K562 (cell line): ENCODE data around the gene KANK4. TPM values are rescaled to one million over a fixed set of nuclear protein-coding genes. Genes with fewer than 3 reads are reported as not detected.

ENCODE experiments used
- ATAC-seq: fragments of 200-7000 bp; cut with Tn5 transposase; 3 replicates; pipeline ENCODE4 v1.9.1; 2020; ENCODE audit warnings: moderate library complexity
- BruUV-seq: library from RNA; stranded (reverse); fragments of 400-500 nt; replicated peaks from 2 replicates; lab custom pipeline; 2021; lab: Mats Ljungman, UMichigan
- CTCF ChIA-PET: fragments of 300-600 bp; formaldehyde crosslinking; extraction: SDS; loops from one replicate; lab custom pipeline; 2021; ENCODE audit warnings: low intra/inter-chr PET ratio; lab: Yijun Ruan, JAX
- POLR2A ChIA-PET: fragments of 300-600, 350-650 bp; sonication (Branson Sonifier 250); formaldehyde crosslinking; extraction: SDS; loops from one replicate; lab custom pipeline; 2021; ENCODE audit warnings: antibody characterized with exemption, inconsistent platforms; lab: Yijun Ruan, JAX
- DNase-seq, 4 experiments: peaks; one replicate each; pipeline versions ENCODE4 v3.0.0 to v3.0.0-alpha.2; 2011 to 2018; ENCODE audit warnings: low spot score in 3 of 4, mixed read lengths in 3 of 4; ENCODE audit errors: extremely low read depth in 1 of 4
- FAIRE-seq: peaks from 2 replicates; lab custom pipeline; 2011; peaks lifted over from hg19 to GRCh38; lab: Jason Lieb, UNC
- H2AFZ ChIP-seq: 2 replicates; pipeline ENCODE4 v1.6.0; 2011; ENCODE audit warnings: low read depth, low read length, control low read depth, inconsistent platforms
- H3K27ac ChIP-seq: fragments of 200-600 bp; 3 replicates; pipeline ENCODE4 v1.8.0; 2011; ENCODE audit warnings: low read depth, mild to moderate bottlenecking, control low read depth, inconsistent platforms, low read length, moderate library complexity, mixed read lengths; ENCODE audit errors: extremely low read depth
- H3K27me3 ChIP-seq, 2 experiments: fragments of 300-600 bp in 1 of 2; 2 replicates in 1 of 2; 3 replicates in 1 of 2; pipeline versions ENCODE4 v1.6.0 to v1.8.0; 2011; ENCODE audit warnings: inconsistent platforms in 2 of 2, low read length in 2 of 2, mild to moderate bottlenecking in 1 of 2, mixed read lengths in 1 of 2, moderate library complexity in 1 of 2; ENCODE audit not compliant: control insufficient read depth in 2 of 2, insufficient read depth in 2 of 2
- H3K36me3 ChIP-seq: fragments of 300-600 bp; 3 replicates; pipeline ENCODE4 v1.8.0; 2011; ENCODE audit warnings: mild to moderate bottlenecking, low read length, inconsistent platforms; ENCODE audit not compliant: control insufficient read depth, insufficient read depth
- H3K4me1 ChIP-seq, 2 experiments: fragments of 200-600 bp in 1 of 2; replicated peaks in 1 of 2; 2 replicates in 1 of 2; 3 replicates in 1 of 2; pipeline versions ENCODE4 v1.5.1 to v1.8.0; 2011; ENCODE audit warnings: inconsistent platforms in 2 of 2, low read length in 2 of 2, mild to moderate bottlenecking in 1 of 2, mixed read lengths in 1 of 2, moderate library complexity in 1 of 2; ENCODE audit not compliant: control insufficient read depth in 2 of 2, insufficient read depth in 2 of 2
- H3K4me2 ChIP-seq: 2 replicates; pipeline ENCODE4 v1.6.1; 2011; ENCODE audit warnings: low read length, control low read depth, inconsistent platforms, mixed read lengths; ENCODE audit not compliant: insufficient read depth
- H3K4me3 ChIP-seq: fragments of 200-600 bp; sonication (generic), shearing (Covaris generic); 2 replicates; pipeline ENCODE4 v1.5.1; 2016; ENCODE audit warnings: control low read depth, inconsistent platforms
- H3K79me2 ChIP-seq: fragments of 200-600 bp; 3 replicates; pipeline ENCODE4 v1.8.0; 2011; ENCODE audit warnings: low read length, inconsistent platforms; ENCODE audit not compliant: control insufficient read depth, insufficient read depth
- H3K9ac ChIP-seq, 2 experiments: 2 replicates each; pipeline versions ENCODE4 v1.6.0 to v1.6.1; 2011; ENCODE audit warnings: low read depth in 2 of 2, low read length in 2 of 2, control low read depth in 1 of 2, inconsistent platforms in 1 of 2, mild to moderate bottlenecking in 1 of 2, mixed read lengths in 1 of 2; ENCODE audit not compliant: insufficient read depth in 1 of 2
- H3K9me1 ChIP-seq: one replicate; pipeline ENCODE4 v1.6.0; 2011; ENCODE audit warnings: inconsistent platforms, mild to moderate bottlenecking, low read length, moderate library complexity; ENCODE audit not compliant: control insufficient read depth, insufficient read depth
- H3K9me3 ChIP-seq: replicated peaks from 2 replicates; pipeline ENCODE4 v1.5.1; 2011; ENCODE audit warnings: low read depth, low read length, inconsistent platforms; ENCODE audit not compliant: control insufficient read depth, insufficient read depth
- H4K20me1 ChIP-seq: replicated peaks from 2 replicates; pipeline ENCODE4 v1.6.1; 2011; ENCODE audit warnings: low read length, inconsistent platforms, mixed read lengths; ENCODE audit not compliant: control insufficient read depth, insufficient read depth
- BDP1 ChIP-seq: IDR thresholded peaks from 3 replicates; pipeline ENCODE4 v1.6.1; 2011; ENCODE audit not compliant: insufficient read length, insufficient read depth
- CCNT2 ChIP-seq: IDR thresholded peaks from 2 replicates; pipeline ENCODE4 v1.6.1; 2011; ENCODE audit warnings: borderline replicate concordance, low read depth, mild to moderate bottlenecking, moderate library complexity, mixed read lengths, low read length; ENCODE audit not compliant: insufficient read length; ENCODE audit errors: extremely low read depth
- DEAF1 ChIP-seq: fragments of 450-650 bp; formaldehyde crosslinking; IDR thresholded peaks from 2 replicates; pipeline ENCODE4 v1.4.0; 2020; ENCODE audit warnings: mild to moderate bottlenecking, moderate library complexity
- E2F1 ChIP-seq: sonication (generic); formaldehyde crosslinking; IDR thresholded peaks from 2 replicates; pipeline ENCODE4 v1.8.1; 2023; ENCODE audit warnings: mild to moderate bottlenecking, missing genetic modification reagents, moderate library complexity
- IFI16 ChIP-seq: fragments of 250-450 bp; sonication (Bioruptor Pico); IDR thresholded peaks from 2 replicates; pipeline ENCODE4 v2.1.2; 2022; ENCODE audit warnings: mild to moderate bottlenecking, inconsistent platforms
- IRF2 ChIP-seq: sonication (generic); formaldehyde crosslinking; IDR thresholded peaks from 2 replicates; pipeline ENCODE4 v1.8.1; 2022; ENCODE audit warnings: mild to moderate bottlenecking, missing genetic modification reagents
- KDM5B ChIP-seq: fragments of 200-600 bp; sonication (generic); IDR thresholded peaks from 2 replicates; pipeline ENCODE4 v1.6.1; 2012; ENCODE audit warnings: low read depth, mild to moderate bottlenecking, moderate library complexity, low read length, control low read depth, inconsistent platforms; ENCODE audit not compliant: insufficient replicate concordance
- MYBL2 ChIP-seq, 2 experiments: fragments of 450-650 bp in 1 of 2; sonication (generic) in 1 of 2; formaldehyde crosslinking in 1 of 2; IDR thresholded peaks; 2 replicates each; pipeline versions ENCODE4 v1.6.1 to v1.8.1; 2017 to 2022; ENCODE audit warnings: borderline replicate concordance in 1 of 2, inconsistent platforms in 1 of 2, low read depth in 1 of 2, mild to moderate bottlenecking in 1 of 2, missing genetic modification reagents in 1 of 2, moderate library complexity in 1 of 2
- PHB ChIP-seq: fragments of 250-450 bp; sonication (Bioruptor Pico); IDR thresholded peaks from 2 replicates; pipeline ENCODE4 v1.5.0; 2021
- SAFB2 ChIP-seq: fragments of 200-400 bp; formaldehyde crosslinking; IDR thresholded peaks from 2 replicates; pipeline ENCODE4 v1.6.1; 2018; ENCODE audit warnings: borderline replicate concordance, low read length, low read depth, moderate library complexity; ENCODE audit not compliant: severe bottlenecking
- SIRT6 ChIP-seq: IDR thresholded peaks from one replicate; pipeline ENCODE4 v1.6.1; 2012; ENCODE audit warnings: low read depth, mild to moderate bottlenecking, control low read depth, inconsistent platforms, low read length, moderate library complexity
- SLC30A9 ChIP-seq: fragments of 250-450 bp; sonication (Bioruptor Pico); IDR thresholded peaks from 2 replicates; pipeline ENCODE4 v1.8.0; 2022; ENCODE audit warnings: mild to moderate bottlenecking, moderate library complexity
- SRSF9 ChIP-seq: fragments of 200-400 bp; formaldehyde crosslinking; IDR thresholded peaks from 2 replicates; pipeline ENCODE4 v1.6.1; 2017; ENCODE audit warnings: low read depth, low read length, borderline replicate concordance
- STAT6 ChIP-seq: sonication (generic); formaldehyde crosslinking; IDR thresholded peaks from 2 replicates; pipeline ENCODE4 v1.8.1; 2023; ENCODE audit warnings: mild to moderate bottlenecking, missing genetic modification reagents
- TFAP4 ChIP-seq: sonication (generic); formaldehyde crosslinking; IDR thresholded peaks from 2 replicates; pipeline ENCODE4 v1.8.0; 2022; ENCODE audit warnings: missing genetic modification reagents, mild to moderate bottlenecking, moderate library complexity, borderline replicate concordance
- ZNF507 ChIP-seq: conservative IDR thresholded peaks from 2 replicates; pipeline ENCODE4 v1.6.1; 2017; ENCODE audit warnings: missing genetic modification characterization, missing compliant biosample characterization
- ZSCAN29 ChIP-seq: fragments of 450-650 bp; IDR thresholded peaks from 2 replicates; pipeline ENCODE4 v1.6.1; 2017
- WGBS: fragments of 100-300 bp; shearing (Covaris generic); methylation state at CpG from one replicate; pipeline ENCODE4 v1.1.6; 2016; ENCODE audit warnings: low coverage, mixed read lengths; ENCODE audit not compliant: insufficient coverage; ENCODE audit errors: missing lambda C conversion rate; 5-methylcytosine and 5-hydroxymethylcytosine counted together
- in situ Hi-C: fragments of 300-500 bp; cut with MboI; formaldehyde crosslinking; loops from 4 replicates; pipeline ENCODE4 v1.15.0; 2018; ENCODE audit warnings: inconsistent platforms, mixed read lengths
- intact Hi-C: fragments of 100-400 bp; cut with micrococcal nuclease; formaldehyde crosslinking; loops from 2 replicates; pipeline ENCODE4 v1.14.2; 2022
- polyA plus RNA-seq, 8 experiments: library from polyadenylated mRNA; depleted of rRNA in 4 of 8; stranded (reverse) in 5 of 8; unstranded in 3 of 8; fragments of >200 nt; fragmentation: Nextera tagmentation in 2 of 8; fragmentation: Illumina TruSeq in 1 of 8; extraction: Ambion mirVana in 2 of 8; extraction: Trizol in 1 of 8; gene quantifications; 2 replicates each; pipeline versions ENCODE4 v1.2.1 to v1.2.3, GENCODE V29; 2011 to 2014; ENCODE audit warnings: inconsistent platforms in 1 of 8, missing spikeins in 1 of 8
- total RNA-seq, 7 experiments: library from RNA; depleted of rRNA in 6 of 7; stranded (reverse); fragments of >200 nt in 6 of 7; fragmentation: Illumina TruSeq in 2 of 7; extraction: Trizol in 2 of 7; gene quantifications; 2 replicates each; pipeline versions ENCODE4 v1.2.1 to v1.2.3, GENCODE V29; 2011 to 2021; ENCODE audit warnings: low replicate concordance in 1 of 7

KANK4 gene
- total and polyA plus RNA-seq, 9 of the 15 experiments (the other 6 are each of a cell fraction or from before 2014, with no cell fraction given) = not detected

- 2% methylated on average over 22 of the region's 27 CpGs for WGBS
- intact Hi-C loops (no loop called here), in situ Hi-C loops (no loop called here)
- no peak for FAIRE-seq
- H3K27ac ChIP-seq = no peak overlapping the region
- no peak for ATAC-seq
- H3K36me3 ChIP-seq = no peaks in the 10 kb centered on the region
- H3K27me3 ChIP-seq = peaks cover 21 to 65% of the 10 kb centered on the region in 2 experiments; a peak in 4 of 5 replicates
- BruUV-seq = no TSS peak
- DNase-seq = no peak
- ChIA-PET CTCF (no interaction called here), POLR2A (no interaction called here)
- no peak overlapping the region for H3K9ac ChIP-seq
- H3K79me2 ChIP-seq = no peaks in the 10 kb centered on the region
- no peaks in the 10 kb centered on the region for H3K4me1 ChIP-seq
- no peak overlapping the region for H3K4me2 ChIP-seq
- H3K9me1 ChIP-seq = no peaks in the 10 kb centered on the region
- H2AFZ ChIP-seq = no peak overlapping the region
- H4K20me1 ChIP-seq = no peaks in the 10 kb centered on the region
- H3K9me3 ChIP-seq = no peaks in the 10 kb centered on the region
- no peak overlapping the region for H3K4me3 ChIP-seq
- TF ChIP-seq IRF2 (CRISPR knock-in tag) = no peak
- TF ChIP-seq ZSCAN29 = no peak
- no peak for TF ChIP-seq SRSF9
- no peak for TF ChIP-seq PHB (CRISPR knock-in tag)
- no peak for TF ChIP-seq TFAP4 (CRISPR knock-in tag)
- TF ChIP-seq SIRT6 = no peak
- TF ChIP-seq MYBL2 (IDR thresholded peaks at IDR 0.05; ENCODE audit: low read depth) = no peak
- no peak for TF ChIP-seq MYBL2 (CRISPR knock-in tag; IDR thresholded peaks at IDR 0.05; ENCODE audit: borderline replicate concordance)
- TF ChIP-seq DEAF1 = no peak
- no peak for TF ChIP-seq SLC30A9 (CRISPR knock-in tag)
- TF ChIP-seq CCNT2 = no peak
- no peak for TF ChIP-seq BDP1
- no peak for TF ChIP-seq KDM5B
- no peak for TF ChIP-seq E2F1 (CRISPR knock-in tag)
- TF ChIP-seq ZNF507 (tag) = no peak
- no peak for TF ChIP-seq STAT6
- no peak for TF ChIP-seq IFI16
- TF ChIP-seq SAFB2 = no peak
Observed at GRCh38 chr1:62318320-62318755, 896 bp downstream of the KANK4 start.
